Measurements from ENCODE around the gene RPS27. TPM values are rescaled to one million over a fixed set of nuclear protein-coding genes. Genes with fewer than 3 reads are reported as not detected.

RPS27 gene
- total and polyA plus RNA-seq, 10 of the 15 experiments (the other 5 are each of a cell fraction or from before 2014, with no cell fraction given), result 2,708 to 14,234 (median 8,874) TPM

DNA sequence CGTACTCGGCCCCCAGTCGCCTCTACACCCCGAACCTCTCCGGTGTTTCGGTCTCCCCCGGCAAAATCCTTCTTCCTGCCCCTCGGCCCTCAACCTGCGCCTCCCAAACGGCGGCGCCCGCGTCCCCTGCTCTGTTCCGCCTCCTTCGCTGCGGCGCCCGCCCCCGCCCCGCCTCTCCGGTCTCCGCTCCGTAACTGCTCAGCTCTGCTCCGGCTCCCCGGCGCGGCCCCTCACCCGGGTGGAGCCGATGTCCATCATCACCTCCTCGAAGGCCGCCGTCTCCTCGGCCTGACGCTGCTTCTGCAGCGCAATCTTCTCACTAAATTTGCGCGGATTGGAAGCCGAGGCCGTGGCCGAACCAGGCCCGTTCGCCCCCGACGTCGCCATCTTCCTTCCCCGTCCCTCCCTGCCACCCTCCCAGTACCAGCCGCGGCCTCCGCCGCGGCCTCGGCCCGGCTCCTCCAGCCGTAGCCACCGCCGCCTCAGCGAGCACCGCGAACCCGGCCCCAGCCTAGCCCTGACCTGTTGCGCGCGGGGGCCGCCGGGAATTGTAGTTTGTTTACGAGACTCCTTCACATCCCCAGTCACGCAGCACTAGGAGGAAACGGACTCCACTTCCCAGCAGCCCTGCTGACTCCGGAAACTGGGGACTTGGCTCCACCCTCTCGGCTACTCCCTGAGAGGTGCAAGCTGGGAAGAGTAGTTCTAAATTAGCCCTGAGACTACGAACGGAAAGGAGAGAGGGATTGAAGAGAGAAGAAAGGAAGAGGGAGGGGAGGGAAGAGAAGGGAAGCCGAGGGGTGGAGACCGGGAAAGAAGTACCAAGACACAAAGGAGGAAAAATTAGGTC, 32.2 kb upstream of the RPS27 start, which contains the start of gene CRTC2 (continued):
- TF ChIP-seq, protein P1, sequence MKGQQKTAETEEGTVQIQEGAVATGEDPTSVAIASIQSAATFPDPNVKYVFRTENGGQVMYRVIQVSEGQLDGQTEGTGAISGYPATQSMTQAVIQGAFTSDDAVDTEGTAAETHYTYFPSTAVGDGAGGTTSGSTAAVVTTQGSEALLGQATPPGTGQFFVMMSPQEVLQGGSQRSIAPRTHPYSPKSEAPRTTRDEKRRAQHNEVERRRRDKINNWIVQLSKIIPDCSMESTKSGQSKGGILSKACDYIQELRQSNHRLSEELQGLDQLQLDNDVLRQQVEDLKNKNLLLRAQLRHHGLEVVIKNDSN (IDR thresholded peaks at IDR 0.05; ENCODE audit: borderline replicate concordance, extremely low read length, insufficient read depth, low read depth, low read length), result no peak
- peak; percentile 100 for TF ChIP-seq IKZF1 (conservative IDR thresholded peaks at IDR 0.05)
- TF ChIP-seq NR2C2 (IDR thresholded peaks at IDR 0.05; ENCODE audit: borderline replicate concordance, control insufficient read depth, insufficient read length, low read depth), result no peak
- no peak for TF ChIP-seq SUPT20H (IDR thresholded peaks at IDR 0.05; ENCODE audit: borderline replicate concordance, control insufficient read depth, low read depth, low read length)
- TF ChIP-seq POLR2AphosphoS5 (IDR thresholded peaks at IDR 0.05; ENCODE audit: low read length), result peak; percentile 82
- peak in 1 of 2 experiments; percentile 12; a peak in 1 of 4 replicates for TF ChIP-seq IKZF2 (IDR thresholded peaks at IDR 0.05)
- TF ChIP-seq CREM (IDR thresholded peaks at IDR 0.05; ENCODE audit: low read depth), result peak; percentile 96
- TF ChIP-seq NFXL1 (IDR thresholded peaks at IDR 0.05; ENCODE audit: borderline replicate concordance), result no peak
- TF ChIP-seq SRF (IDR thresholded peaks at IDR 0.05; ENCODE audit: low read depth in 2 of 2, low read length in 2 of 2), result no peak
- no peak; the same call in 1 of the 2 replicates for TF ChIP-seq RELB (IDR thresholded peaks at IDR 0.05; ENCODE audit: low read depth)
- TF ChIP-seq YY1 (IDR thresholded peaks at IDR 0.05; ENCODE audit: low read depth, low read length), result peak; percentile 74; the same call in 1 of the 2 replicates
- no peak for TF ChIP-seq DPF2 (IDR thresholded peaks at IDR 0.05)
- no peak for TF ChIP-seq ZNF622 (IDR thresholded peaks at IDR 0.05)
- TF ChIP-seq ZZZ3 (IDR thresholded peaks at IDR 0.05; ENCODE audit: control insufficient read depth, insufficient read length, low read depth), result no peak
- no peak for TF ChIP-seq CHD4 (IDR thresholded peaks at IDR 0.05)
- peak; percentile 86 for TF ChIP-seq E4F1 (IDR thresholded peaks at IDR 0.05; ENCODE audit: borderline replicate concordance, partially characterized antibody)
- TF ChIP-seq ZBED1 (IDR thresholded peaks at IDR 0.05; ENCODE audit: borderline replicate concordance), result no peak
- no peak for TF ChIP-seq NFIC (IDR thresholded peaks at IDR 0.05; ENCODE audit: low read depth, low read length)
- no peak for TF ChIP-seq RB1 (IDR thresholded peaks at IDR 0.05; ENCODE audit: borderline replicate concordance)
- TF ChIP-seq STAT1 (conservative IDR thresholded peaks at IDR 0.05), result 0 out of 2 replicates have a peak, but pooled peaks have one; percentile 44
- no peak for TF ChIP-seq PAX8 (IDR thresholded peaks at IDR 0.05)
- TF ChIP-seq MYB (IDR thresholded peaks at IDR 0.05; ENCODE audit: borderline replicate concordance, low read depth, low read length), result no peak
- no peak for TF ChIP-seq CHD1 (IDR thresholded peaks at IDR 0.05; ENCODE audit: low read depth, low read length)
- peak; percentile 32; the same call in 1 of the 3 replicates for TF ChIP-seq POU2F2 (IDR thresholded peaks at IDR 0.05; ENCODE audit: borderline replicate concordance, low read depth, low read length)
- TF ChIP-seq WRNIP1 (IDR thresholded peaks at IDR 0.05; ENCODE audit: borderline replicate concordance, low read depth, low read length), result no peak
- no peak for TF ChIP-seq RCOR1 (conservative IDR thresholded peaks at IDR 0.05; ENCODE audit: low read depth, low read length)
- no peak for TF ChIP-seq FOXM1 (IDR thresholded peaks at IDR 0.05; ENCODE audit: low read depth, low read length)
- peak; percentile 61; the same call in 1 of the 2 replicates for TF ChIP-seq HDGF (IDR thresholded peaks at IDR 0.05)
